Stimulated activated naive CD8-positive, alpha-beta T cell treated with anti-CD3 and anti-CD28 coated beads, Interleukin-15, Interleukin-2, amounts not matched to agents 100 ng/mL and 50 ng/mL, for 24 hours (primary cell): ENCODE results near the gene TSPYL1.
A peak's percentile ranks its signal among the peaks of the same experiment; 100 is the strongest.

Source experiments
- H3K27ac Mint-ChIP-seq: one replicate; pipeline ENCODE4 v1.8.0; 2021; ENCODE audit warnings: mild to moderate bottlenecking, mixed read lengths
- H3K27me3 Mint-ChIP-seq: one replicate; pipeline ENCODE4 v1.8.0; 2021; ENCODE audit warnings: mixed read lengths
- H3K36me3 Mint-ChIP-seq: one replicate; pipeline ENCODE4 v1.8.0; 2021; ENCODE audit warnings: low read depth, mixed read lengths
- H3K4me1 Mint-ChIP-seq: one replicate; pipeline ENCODE4 v1.8.0; 2021; ENCODE audit warnings: low read depth, mixed read lengths
- H3K4me3 Mint-ChIP-seq: one replicate; pipeline ENCODE4 v1.8.0; 2021; ENCODE audit warnings: mild to moderate bottlenecking, mixed read lengths
- H3K9me3 Mint-ChIP-seq: one replicate; pipeline ENCODE4 v1.8.0; 2021; ENCODE audit warnings: mixed read lengths

TSPYL1 gene

GRCh38 chr6:116256694-116257093 is 23.0 kb downstream of the TSPYL1 start:
- peaks cover 20% of the 10 kb centered on the region for H3K36me3 Mint-ChIP-seq
- no peak overlapping the region for H3K4me3 Mint-ChIP-seq

GRCh38 chr6:116255246-116255800 is 24.4 kb downstream of the TSPYL1 start:
- Mint-ChIP-seq H3K9me3 (no peaks in the 10 kb centered on the region), H3K27ac (no peak overlapping the region), H3K4me1 (peaks cover 26% of the 10 kb centered on the region), H3K36me3 (peaks cover 20% of the 10 kb centered on the region), H3K27me3 (no peaks in the 10 kb centered on the region), H3K4me3 (no peak overlapping the region)

More at GRCh38 chr6:116256694-116257093, 23.0 kb downstream of the TSPYL1 start:
- Mint-ChIP-seq H3K27me3 (no peaks in the 10 kb centered on the region), H3K9me3 (no peaks in the 10 kb centered on the region), H3K4me1 (peaks cover 17% of the 10 kb centered on the region), H3K27ac (no peak overlapping the region)

DNA sequence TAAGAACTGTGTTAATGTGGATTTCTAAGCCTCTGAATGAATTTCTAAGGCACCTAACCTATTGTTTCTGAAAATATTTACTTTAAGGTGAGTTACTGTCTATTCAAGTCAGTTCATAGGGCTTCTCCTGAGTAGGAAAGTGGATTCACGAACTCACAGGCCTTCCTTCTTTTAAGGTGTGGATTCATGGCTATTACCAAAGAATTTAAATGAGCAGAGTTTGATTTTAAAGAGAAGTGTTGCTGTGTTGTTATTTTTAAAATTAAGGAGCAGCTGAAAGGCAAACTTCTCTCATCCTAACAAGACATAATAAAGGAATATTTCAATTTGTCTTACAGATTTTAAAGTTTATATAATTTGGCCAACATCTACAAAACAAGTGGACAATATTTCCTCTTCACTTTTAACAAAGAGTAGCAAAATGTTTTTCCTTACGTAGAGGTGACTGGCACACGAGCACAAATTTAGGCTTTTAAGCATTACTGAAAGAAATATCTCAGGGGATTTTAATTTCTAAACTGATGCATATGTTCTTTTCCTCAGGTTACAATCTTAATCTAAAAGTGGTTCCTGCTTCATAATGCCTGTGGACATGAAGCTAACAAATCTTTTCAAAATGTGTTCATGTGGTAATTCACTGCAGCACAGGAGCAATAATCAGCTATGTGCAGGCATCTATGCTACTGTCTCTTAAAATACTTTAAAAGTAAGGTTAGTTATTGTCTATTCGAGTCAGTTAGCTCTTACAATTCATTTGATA is 25.3 kb downstream of the TSPYL1 start:
- Mint-ChIP-seq H3K36me3 (peaks cover 17% of the 10 kb centered on the region), H3K4me3 (no peak overlapping the region), H3K4me1 (peaks cover 30% of the 10 kb centered on the region)

DNA sequence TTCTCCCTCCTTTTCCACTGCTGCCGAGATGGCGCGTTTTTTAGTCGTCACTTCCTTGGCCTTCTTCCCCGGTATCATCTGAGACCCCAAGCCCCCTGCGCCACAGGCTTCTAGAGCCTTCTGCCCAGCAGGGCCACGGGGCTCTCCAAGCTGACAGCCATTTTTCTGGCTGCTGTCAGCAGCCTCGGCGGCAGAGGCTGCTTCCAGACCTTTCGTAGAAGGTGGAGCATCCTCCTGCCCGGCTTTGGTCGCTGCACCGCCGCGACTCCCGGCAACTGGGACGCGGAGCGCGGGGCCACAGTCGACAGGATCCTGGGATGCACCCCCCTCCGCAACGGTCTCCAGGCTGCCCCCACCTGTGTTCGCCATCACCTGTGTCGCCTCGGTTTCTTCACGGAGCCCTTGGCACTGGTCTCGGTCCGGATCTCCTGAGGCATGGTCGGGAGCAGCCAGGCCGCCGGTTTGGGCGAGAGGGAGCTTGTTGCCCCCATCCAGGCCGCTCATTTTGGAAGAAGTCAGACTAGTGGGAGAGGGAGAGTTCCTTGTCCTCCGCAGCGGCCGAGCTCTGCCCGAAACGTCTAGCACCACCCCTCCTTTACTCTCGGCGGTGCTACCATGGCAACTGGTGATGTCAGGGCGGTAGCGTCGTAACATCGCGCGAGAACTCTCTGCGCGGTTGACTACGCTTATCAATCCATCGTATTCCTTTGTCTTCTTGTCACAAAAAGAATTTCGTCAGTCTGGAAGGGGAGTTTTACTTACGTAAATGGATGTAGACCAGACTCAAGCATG is 26.0 kb downstream of the TSPYL1 start, which contains the start of gene TSPYL4:
Gene TSPYL4, minus strand, starts transcription at position 571 of the 792 bp plus-strand sequence. Its CDS starts 67 bp downstream, at position 504.
- H3K4me1 Mint-ChIP-seq = peaks cover 34% of the 10 kb centered on the region
- no peak within 1 kb of the TSS for H3K27ac Mint-ChIP-seq
- no peaks in the 10 kb centered on the region for H3K9me3 Mint-ChIP-seq
- peaks cover 17% of the 10 kb centered on the region for H3K36me3 Mint-ChIP-seq
- no peak within 1 kb of the TSS for H3K4me3 Mint-ChIP-seq
- H3K27me3 Mint-ChIP-seq = no peaks in the 10 kb centered on the region

More for the DNA sequence above, 25.3 kb downstream of the TSPYL1 start:
- Mint-ChIP-seq H3K27ac (no peak overlapping the region), H3K27me3 (no peaks in the 10 kb centered on the region), H3K9me3 (no peaks in the 10 kb centered on the region)

DNA sequence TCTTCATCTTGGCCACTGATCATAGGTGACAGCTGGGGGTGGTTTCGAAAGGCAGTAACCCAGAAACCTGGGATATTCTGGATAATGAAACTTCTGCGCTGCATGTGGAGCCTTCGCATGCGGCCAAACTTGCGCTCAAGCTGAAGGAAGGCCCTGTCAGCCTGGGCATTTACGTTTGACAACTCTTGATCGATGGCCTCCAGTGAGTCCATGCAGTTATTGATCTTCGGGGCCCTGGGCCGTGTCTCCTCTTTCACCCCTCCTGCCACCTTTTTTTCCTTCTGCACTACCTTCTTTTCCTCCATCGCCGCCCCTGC is 26.6 kb downstream of the TSPYL1 start:
- Mint-ChIP-seq H3K27ac (no peak overlapping the region), H3K27me3 (no peaks in the 10 kb centered on the region), H3K4me1 (peaks cover 40% of the 10 kb centered on the region), H3K36me3 (peaks cover 21% of the 10 kb centered on the region), H3K4me3 (no peak overlapping the region), H3K9me3 (no peaks in the 10 kb centered on the region)

- peak overlapping the region; percentile 62 for H3K4me3 Mint-ChIP-seq
- H3K27ac Mint-ChIP-seq = no peak overlapping the region
- peaks cover 40% of the 10 kb centered on the region for H3K4me1 Mint-ChIP-seq
- peaks cover 21% of the 10 kb centered on the region for H3K36me3 Mint-ChIP-seq
- no peaks in the 10 kb centered on the region for H3K9me3 Mint-ChIP-seq
- no peaks in the 10 kb centered on the region for H3K27me3 Mint-ChIP-seq
Measured at GRCh38 chr6:116251568-116252384, 28.0 kb downstream of the TSPYL1 start.

- Mint-ChIP-seq H3K27me3 (no peaks in the 10 kb centered on the region), H3K36me3 (peaks cover 21% of the 10 kb centered on the region), H3K9me3 (no peaks in the 10 kb centered on the region), H3K4me3 (no peak overlapping the region), H3K27ac (peak overlapping the region; percentile 21), H3K4me1 (peaks cover 40% of the 10 kb centered on the region)
Measured at GRCh38 chr6:116248577-116248976, 31.2 kb downstream of the TSPYL1 start.

- Mint-ChIP-seq H3K36me3 (peaks cover 18% of the 10 kb centered on the region), H3K9me3 (no peaks in the 10 kb centered on the region), H3K4me1 (peaks cover 37% of the 10 kb centered on the region), H3K27ac (no peak overlapping the region), H3K4me3 (no peak overlapping the region), H3K27me3 (no peaks in the 10 kb centered on the region)
Measured at GRCh38 chr6:116247285-116247684, 32.4 kb downstream of the TSPYL1 start.

DNA sequence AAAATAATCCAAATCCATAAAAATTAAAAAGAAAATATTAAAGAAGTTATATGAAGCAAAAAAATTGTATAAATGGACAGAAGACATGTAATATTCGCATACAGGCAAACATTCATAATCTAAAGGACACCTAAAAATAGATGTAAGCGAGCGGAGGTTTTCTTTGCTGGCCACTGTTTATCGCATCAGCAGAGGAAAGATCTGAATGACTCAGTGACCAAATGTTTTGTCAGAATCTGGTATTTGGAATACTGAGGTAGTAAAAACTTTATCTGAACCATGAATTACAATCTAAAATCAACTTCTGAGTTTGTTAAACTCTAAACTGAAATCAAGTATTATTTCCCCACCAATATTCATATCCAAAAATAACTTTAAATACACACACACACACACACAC is 33.6 kb downstream of the TSPYL1 start:
- Mint-ChIP-seq H3K4me3 (no peak overlapping the region), H3K27ac (no peak overlapping the region), H3K9me3 (no peaks in the 10 kb centered on the region), H3K27me3 (no peaks in the 10 kb centered on the region), H3K36me3 (peaks cover 17% of the 10 kb centered on the region), H3K4me1 (peaks cover 25% of the 10 kb centered on the region)

GRCh38 chr6:116244284-116244683 is 35.4 kb downstream of the TSPYL1 start:
- H3K9me3 Mint-ChIP-seq = no peaks in the 10 kb centered on the region
- H3K27ac Mint-ChIP-seq = no peak overlapping the region
- H3K27me3 Mint-ChIP-seq = no peaks in the 10 kb centered on the region
- H3K4me1 Mint-ChIP-seq = peaks cover 11% of the 10 kb centered on the region
- no peak overlapping the region for H3K4me3 Mint-ChIP-seq
- peaks cover 11% of the 10 kb centered on the region for H3K36me3 Mint-ChIP-seq

GRCh38 chr6:116239856-116240255 is 39.9 kb downstream of the TSPYL1 start:
- no peaks in the 10 kb centered on the region for H3K9me3 Mint-ChIP-seq
- peaks cover 12% of the 10 kb centered on the region for H3K36me3 Mint-ChIP-seq

DNA sequence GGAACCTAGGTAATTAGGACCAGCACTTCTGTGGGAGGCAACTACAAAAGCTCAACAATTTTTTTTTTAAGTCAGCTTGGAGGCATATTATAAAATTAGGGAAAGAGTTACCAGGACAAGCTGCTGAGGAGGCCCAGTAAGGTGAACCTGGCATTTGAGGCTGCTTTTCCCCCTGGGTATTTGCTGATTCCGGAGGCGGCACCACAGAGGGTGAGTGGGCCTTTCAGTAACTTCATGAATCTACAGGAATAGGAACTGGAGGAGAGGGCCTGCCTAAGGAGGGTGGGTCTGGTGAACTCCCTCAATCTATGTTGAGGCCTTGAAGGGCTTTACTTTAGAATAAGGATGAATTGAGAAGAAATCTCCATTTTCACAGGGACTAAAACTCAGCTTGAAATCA is 40.5 kb downstream of the TSPYL1 start:
- H3K4me1 Mint-ChIP-seq = no peaks in the 10 kb centered on the region
- no peaks in the 10 kb centered on the region for H3K9me3 Mint-ChIP-seq
- H3K4me3 Mint-ChIP-seq = no peak overlapping the region
- H3K27ac Mint-ChIP-seq = no peak overlapping the region
- H3K27me3 Mint-ChIP-seq = no peaks in the 10 kb centered on the region
- peaks cover 12% of the 10 kb centered on the region for H3K36me3 Mint-ChIP-seq

More at GRCh38 chr6:116239856-116240255, 39.9 kb downstream of the TSPYL1 start:
- Mint-ChIP-seq H3K4me1 (no peaks in the 10 kb centered on the region), H3K4me3 (no peak overlapping the region), H3K27ac (no peak overlapping the region), H3K27me3 (no peaks in the 10 kb centered on the region)

GRCh38 chr6:116238083-116238482 is 41.6 kb downstream of the TSPYL1 start:
- Mint-ChIP-seq H3K9me3 (no peaks in the 10 kb centered on the region), H3K36me3 (peaks cover 16% of the 10 kb centered on the region), H3K27ac (no peak overlapping the region), H3K4me3 (no peak overlapping the region), H3K27me3 (no peaks in the 10 kb centered on the region), H3K4me1 (no peaks in the 10 kb centered on the region)

DNA sequence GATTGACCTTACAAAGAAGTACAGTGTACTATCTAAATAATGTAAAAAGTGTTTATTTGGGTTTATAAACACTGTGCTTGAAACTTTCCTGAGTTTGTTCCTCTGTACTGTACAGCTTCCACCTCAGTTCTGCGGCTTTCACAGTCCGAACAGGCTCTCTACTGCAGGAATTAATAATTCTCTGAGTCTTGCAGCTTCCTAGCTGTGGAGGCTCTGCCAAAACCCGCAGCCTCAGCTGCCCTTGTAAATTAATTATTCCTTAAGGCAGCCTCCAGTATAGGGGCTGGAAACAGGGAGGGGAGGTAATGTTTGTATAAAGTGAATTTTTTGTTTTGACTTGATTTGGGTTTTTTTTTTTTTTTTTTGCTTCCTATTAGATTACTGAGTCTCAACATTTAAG is 45.0 kb downstream of the TSPYL1 start:
- H3K4me3 Mint-ChIP-seq = no peak overlapping the region
- H3K27ac Mint-ChIP-seq = no peak overlapping the region
- H3K4me1 Mint-ChIP-seq = no peaks in the 10 kb centered on the region
- H3K27me3 Mint-ChIP-seq = no peaks in the 10 kb centered on the region
- H3K9me3 Mint-ChIP-seq = no peaks in the 10 kb centered on the region
- H3K36me3 Mint-ChIP-seq = peaks cover 14% of the 10 kb centered on the region
